Astrocyte (in vitro differentiated cells and primary cell): ENCODE results near the gene LRRC15. TPM values are rescaled to one million over a fixed set of nuclear protein-coding genes. Genes with fewer than 3 reads are reported as not detected.

Experiments
- DNase-seq: peaks from one replicate; pipeline ENCODE4 v3.0.0-alpha.2; 2010; ENCODE audit warnings: low read depth
- FAIRE-seq: peaks from 2 replicates; lab custom pipeline; 2011; peaks lifted over from hg19 to GRCh38; lab: Jason Lieb, UNC
- H2AFZ ChIP-seq: 2 replicates; pipeline ENCODE4 v1.6.0; 2012; ENCODE audit warnings: low read depth, low read length, inconsistent platforms
- H3K27ac ChIP-seq: 2 replicates; pipeline ENCODE4 v1.5.1; 2011; ENCODE audit warnings: low read depth, low read length, inconsistent platforms
- H3K27me3 ChIP-seq: 2 replicates; pipeline ENCODE4 v1.6.0; 2011; ENCODE audit warnings: low read length, inconsistent platforms; ENCODE audit not compliant: insufficient read depth
- H3K36me3 ChIP-seq: 2 replicates; pipeline ENCODE4 v1.5.1; 2011; ENCODE audit warnings: low read length, inconsistent platforms; ENCODE audit not compliant: insufficient read depth
- H3K4me1 ChIP-seq: 2 replicates; pipeline ENCODE4 v1.5.1; 2011; ENCODE audit warnings: low read length, inconsistent platforms; ENCODE audit not compliant: insufficient read depth
- H3K4me2 ChIP-seq: 2 replicates; pipeline ENCODE4 v1.6.0; 2012; ENCODE audit warnings: low read length, inconsistent platforms
- H3K4me3 ChIP-seq: 2 replicates; pipeline ENCODE4 v1.5.1; 2011; ENCODE audit warnings: low read depth, mild to moderate bottlenecking, low read length, inconsistent platforms; ENCODE audit not compliant: insufficient read depth
- H3K79me2 ChIP-seq: 2 replicates; pipeline ENCODE4 v1.6.0; 2012; ENCODE audit warnings: mild to moderate bottlenecking, low read length, inconsistent platforms; ENCODE audit not compliant: insufficient read depth
- H3K9ac ChIP-seq: 2 replicates; pipeline ENCODE4 v1.6.0; 2012; ENCODE audit warnings: mild to moderate bottlenecking, low read length, inconsistent platforms
- H3K9me3 ChIP-seq: 2 replicates; pipeline ENCODE4 v1.5.1; 2012; ENCODE audit warnings: low read depth, mild to moderate bottlenecking, low read length, inconsistent platforms; ENCODE audit not compliant: insufficient read depth
- H4K20me1 ChIP-seq: 2 replicates; pipeline ENCODE4 v1.6.0; 2012; ENCODE audit warnings: low read length, inconsistent platforms; ENCODE audit not compliant: insufficient read depth
- H3K27ac Mint-ChIP-seq: one replicate; pipeline ENCODE4 v1.8.0; 2021; ENCODE audit warnings: mild to moderate bottlenecking, mixed read lengths; ENCODE audit not compliant: unreplicated experiment
- H3K27me3 Mint-ChIP-seq: one replicate; pipeline ENCODE4 v1.8.0; 2021; ENCODE audit warnings: low read depth, mixed read lengths; ENCODE audit not compliant: unreplicated experiment
- H3K36me3 Mint-ChIP-seq: one replicate; pipeline ENCODE4 v1.8.0; 2021; ENCODE audit warnings: low read depth, mixed read lengths; ENCODE audit not compliant: unreplicated experiment
- H3K4me1 Mint-ChIP-seq: one replicate; pipeline ENCODE4 v1.8.0; 2021; ENCODE audit warnings: low read depth, mixed read lengths; ENCODE audit not compliant: unreplicated experiment
- H3K4me3 Mint-ChIP-seq: one replicate; pipeline ENCODE4 v1.8.0; 2021; ENCODE audit warnings: mild to moderate bottlenecking, moderate library complexity, mixed read lengths; ENCODE audit not compliant: unreplicated experiment
- H3K9me3 Mint-ChIP-seq: one replicate; pipeline ENCODE4 v1.8.0; 2021; ENCODE audit warnings: mild to moderate bottlenecking, mixed read lengths; ENCODE audit not compliant: unreplicated experiment
- CTCF ChIP-seq: IDR thresholded peaks from 2 replicates; pipeline ENCODE4 v1.5.1; 2011; ENCODE audit warnings: low read depth, mild to moderate bottlenecking, inconsistent platforms, low read length, moderate library complexity; ENCODE audit not compliant: insufficient read depth
- EZH2 ChIP-seq: IDR thresholded peaks from 2 replicates; pipeline ENCODE4 v1.6.1; 2012; ENCODE audit warnings: mild to moderate bottlenecking, low read length, inconsistent platforms; ENCODE audit not compliant: insufficient read depth
- total RNA-seq: library from RNA; stranded (reverse); gene quantifications from 2 replicates; pipeline ENCODE4 v1.2.1, GENCODE V29; 2021

Gene LRRC15
- total RNA-seq, 1 donor from 2014 or later: 1.4 TPM

- Mint-ChIP-seq H3K27me3 (peaks cover 22% of the 10 kb centered on the region), H3K27ac (no peak overlapping the region)
Measured at GRCh38 chr3:194390835-194391234, 21.3 kb upstream of the LRRC15 start.

DNA sequence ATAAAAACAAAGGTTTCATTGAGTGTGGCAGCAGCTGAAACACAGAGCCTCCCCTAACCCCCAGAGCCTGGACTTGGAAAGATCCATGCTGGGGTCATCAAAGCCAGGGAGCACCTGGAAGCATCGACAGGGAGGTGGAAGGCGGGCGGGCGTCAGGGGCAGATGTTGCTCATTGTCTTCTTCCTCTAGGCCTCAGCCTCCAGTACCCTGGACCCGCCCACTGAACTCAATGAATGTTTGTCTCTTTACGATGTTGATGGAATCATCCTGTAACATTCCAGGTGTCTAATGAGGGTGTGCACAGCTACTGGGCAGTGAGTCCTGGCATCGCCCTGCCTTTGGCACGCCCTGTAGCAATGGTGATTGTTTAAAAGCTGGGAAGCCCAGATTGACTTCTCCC lies 19.7 kb upstream of the LRRC15 start:
- Mint-ChIP-seq H3K27ac (no peak overlapping the region), H3K36me3 (no peaks in the 10 kb centered on the region), H3K4me3 (no peak overlapping the region), H3K27me3 (peaks cover 15% of the 10 kb centered on the region), H3K9me3 (peaks cover 6% of the 10 kb centered on the region), H3K4me1 (no peaks in the 10 kb centered on the region)
- no peaks in the 10 kb centered on the region for H3K36me3 ChIP-seq
- H3K4me3 ChIP-seq: no peak overlapping the region
- no peaks in the 10 kb centered on the region for H3K4me1 ChIP-seq
- H2AFZ ChIP-seq: no peak overlapping the region
- H3K9me3 ChIP-seq: peaks cover 5% of the 10 kb centered on the region
- no peak overlapping the region for H3K4me2 ChIP-seq
- H3K79me2 ChIP-seq: no peaks in the 10 kb centered on the region
- DNase-seq (no peak), FAIRE-seq (no peak)
- no peak overlapping the region for H3K9ac ChIP-seq
- peaks cover 7% of the 10 kb centered on the region for H3K27me3 ChIP-seq
- H3K27ac ChIP-seq: no peak overlapping the region
- no peaks in the 10 kb centered on the region for H4K20me1 ChIP-seq
- TF ChIP-seq CTCF (no peak), EZH2 (no peak)

More at GRCh38 chr3:194390835-194391234, 21.3 kb upstream of the LRRC15 start:
- Histone ChIP-seq H3K4me2 (no peak overlapping the region), H3K27me3 (peaks cover 9% of the 10 kb centered on the region), H3K9me3 (peaks cover 5% of the 10 kb centered on the region), H2AFZ (no peak overlapping the region), H3K36me3 (no peaks in the 10 kb centered on the region), H3K79me2 (no peaks in the 10 kb centered on the region), H3K9ac (no peak overlapping the region), H3K4me1 (no peaks in the 10 kb centered on the region), H3K4me3 (no peak overlapping the region), H3K27ac (no peak overlapping the region), H4K20me1 (no peaks in the 10 kb centered on the region)
- Mint-ChIP-seq H3K36me3 (no peaks in the 10 kb centered on the region), H3K9me3 (peaks cover 6% of the 10 kb centered on the region), H3K4me3 (no peak overlapping the region), H3K4me1 (no peaks in the 10 kb centered on the region)
- TF ChIP-seq CTCF (no peak), EZH2 (no peak)
- no peak for DNase-seq
- no peak for FAIRE-seq

DNA sequence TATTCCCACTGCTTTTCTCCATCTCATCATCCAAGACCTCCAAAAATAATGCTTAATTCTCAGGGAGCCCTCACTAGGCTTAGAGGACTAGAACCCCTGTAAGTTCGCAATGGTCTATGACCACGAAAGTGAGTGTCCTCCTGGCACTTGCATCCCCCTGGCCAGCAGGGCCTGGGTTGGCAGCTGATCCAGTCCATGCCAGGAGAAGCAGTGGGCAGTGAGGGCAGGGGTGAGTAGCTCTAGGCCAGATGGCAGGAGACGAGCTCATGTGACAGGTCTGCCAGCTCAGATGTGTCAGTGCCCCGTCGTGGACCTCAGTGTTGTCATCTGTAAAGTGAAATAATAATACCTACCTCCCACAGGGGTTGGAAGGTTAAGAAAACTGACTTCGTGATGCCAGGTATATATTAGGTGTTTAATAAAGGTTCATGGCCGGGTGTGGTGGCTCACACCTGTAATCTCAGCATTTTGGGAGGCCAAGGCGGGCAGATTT lies 18.4 kb upstream of the LRRC15 start:
- Histone ChIP-seq H3K4me2 (no peak overlapping the region), H3K4me3 (no peak overlapping the region), H2AFZ (no peak overlapping the region), H3K9me3 (peaks cover 5% of the 10 kb centered on the region), H3K27me3 (peaks cover 12% of the 10 kb centered on the region), H3K36me3 (no peaks in the 10 kb centered on the region), H4K20me1 (no peaks in the 10 kb centered on the region), H3K4me1 (no peaks in the 10 kb centered on the region), H3K9ac (no peak overlapping the region), H3K27ac (no peak overlapping the region), H3K79me2 (no peaks in the 10 kb centered on the region)
- Mint-ChIP-seq H3K9me3 (peaks cover 6% of the 10 kb centered on the region), H3K36me3 (no peaks in the 10 kb centered on the region), H3K27ac (no peak overlapping the region), H3K4me3 (no peak overlapping the region), H3K27me3 (peaks cover 22% of the 10 kb centered on the region), H3K4me1 (no peaks in the 10 kb centered on the region)
- TF ChIP-seq CTCF: no peak
- TF ChIP-seq EZH2: no peak
- no peak for FAIRE-seq
- DNase-seq: no peak
